ENCODE measurements around the gene NCOA4.

- TF ChIP-seq CTCF (IDR thresholded peaks at IDR 0.05), result no peak
- no peak for TF ChIP-seq POLR2A (IDR thresholded peaks at IDR 0.05)
Measured at GRCh38 chr10:46016190-46016589, 14.2 kb downstream of the NCOA4 start.
